ENCODE data around the gene HADH. TPM values are rescaled to one million over a fixed set of nuclear protein-coding genes. Genes with fewer than 3 reads are reported as not detected.
"Not testable (repeated sequence)": the region's sequence is repeated elsewhere in the genome, so short reads cannot be mapped to it uniquely, and the experiment has no call there.

Gene HADH
- total RNA-seq, 1 donor from 2014 or later: 238 TPM

GRCh38 chr4:108005807-108006206, 16.1 kb downstream of the HADH start:
- H3K27ac ChIP-seq (replicated peaks): peak overlapping the region; percentile 43
- no peak for TF ChIP-seq CTCF (IDR thresholded peaks at IDR 0.05; ENCODE audit: borderline replicate concordance)
- peaks cover 9% of the 10 kb centered on the region for H3K36me3 ChIP-seq
- peaks cover 86% of the 10 kb centered on the region for H3K4me1 ChIP-seq
- no peak for DNase-seq
- intact Hi-C loops (cut with micrococcal nuclease): no loop called here
- H3K4me3 ChIP-seq: no peak overlapping the region
- H3K27me3 ChIP-seq (ENCODE audit: low read depth): no peaks in the 10 kb centered on the region
- no peaks in the 10 kb centered on the region for H3K9me3 ChIP-seq (replicated peaks)

- intact Hi-C loops (cut with micrococcal nuclease): no loop called here
- no peaks in the 10 kb centered on the region for H3K9me3 ChIP-seq (replicated peaks)
- no peak for DNase-seq
- H3K4me1 ChIP-seq: peaks cover 81% of the 10 kb centered on the region
- no peaks in the 10 kb centered on the region for H3K27me3 ChIP-seq (ENCODE audit: low read depth)
- peak overlapping the region; percentile 43 for H3K27ac ChIP-seq (replicated peaks)
- H3K36me3 ChIP-seq: peaks cover 14% of the 10 kb centered on the region
- no peak for TF ChIP-seq CTCF (IDR thresholded peaks at IDR 0.05; ENCODE audit: borderline replicate concordance)
- no peak overlapping the region for H3K4me3 ChIP-seq
Measured at GRCh38 chr4:108006361-108006760, 16.7 kb downstream of the HADH start.

- H3K4me1 ChIP-seq: peaks cover 75% of the 10 kb centered on the region
- peaks cover 20% of the 10 kb centered on the region for H3K36me3 ChIP-seq
- intact Hi-C loops (cut with micrococcal nuclease): no loop called here
- no peaks in the 10 kb centered on the region for H3K27me3 ChIP-seq (ENCODE audit: low read depth)
- peak overlapping the region; percentile 61 for H3K27ac ChIP-seq (replicated peaks)
- no peak for DNase-seq
- H3K4me3 ChIP-seq: no peak overlapping the region
- TF ChIP-seq CTCF (IDR thresholded peaks at IDR 0.05; ENCODE audit: borderline replicate concordance): no peak
- no peaks in the 10 kb centered on the region for H3K9me3 ChIP-seq (replicated peaks)
Measured at GRCh38 chr4:108007984-108008383, 18.3 kb downstream of the HADH start.

GRCh38 chr4:108008721-108009120, 19.0 kb downstream of the HADH start:
- peak overlapping the region; percentile 61 for H3K27ac ChIP-seq (replicated peaks)

GRCh38 chr4:108010167-108010566, 20.5 kb downstream of the HADH start:
- intact Hi-C loops (cut with micrococcal nuclease): loop anchor here (10.0 kb wide), 1 partner anchor 565 kb away; no protein-coding TSS in a partner anchor

More at GRCh38 chr4:108008721-108009120, 19.0 kb downstream of the HADH start:
- Histone ChIP-seq H3K27me3 (ENCODE audit: low read depth) (no peaks in the 10 kb centered on the region), H3K9me3 (replicated peaks) (no peaks in the 10 kb centered on the region), H3K4me3 (no peak overlapping the region), H3K4me1 (peaks cover 68% of the 10 kb centered on the region), H3K36me3 (peaks cover 23% of the 10 kb centered on the region)
- DNase-seq: no peak
- no peak for TF ChIP-seq CTCF (IDR thresholded peaks at IDR 0.05; ENCODE audit: borderline replicate concordance)
- intact Hi-C loops (cut with micrococcal nuclease): no loop called here

GRCh38 chr4:108012382-108012781, 22.7 kb downstream of the HADH start:
- peaks cover 55% of the 10 kb centered on the region for H3K36me3 ChIP-seq
- H3K4me1 ChIP-seq: peaks cover 51% of the 10 kb centered on the region

More at GRCh38 chr4:108010167-108010566, 20.5 kb downstream of the HADH start:
- no peaks in the 10 kb centered on the region for H3K9me3 ChIP-seq (replicated peaks)
- peaks cover 37% of the 10 kb centered on the region for H3K36me3 ChIP-seq
- no peak overlapping the region for H3K27ac ChIP-seq (replicated peaks)
- H3K4me3 ChIP-seq: no peak overlapping the region
- H3K4me1 ChIP-seq: peaks cover 53% of the 10 kb centered on the region
- no peak for DNase-seq
- no peaks in the 10 kb centered on the region for H3K27me3 ChIP-seq (ENCODE audit: low read depth)
- no peak for TF ChIP-seq CTCF (IDR thresholded peaks at IDR 0.05; ENCODE audit: borderline replicate concordance)

More at GRCh38 chr4:108012382-108012781, 22.7 kb downstream of the HADH start:
- not testable (repeated sequence) for H3K4me3 ChIP-seq; H3K9me3 ChIP-seq (replicated peaks); H3K27me3 ChIP-seq (ENCODE audit: low read depth); DNase-seq; H3K27ac ChIP-seq (replicated peaks)
- intact Hi-C loops (cut with micrococcal nuclease): loop anchor here (10.0 kb wide), 1 partner anchor 562 kb away; no protein-coding TSS in a partner anchor

Data from left ventricle myocardium inferior (tissue), 1 donor.